Right atrium auricular region (tissue), 2 donors: ENCODE results near the gene CDK6. TPM values are rescaled to one million over a fixed set of nuclear protein-coding genes. Genes with fewer than 3 reads are reported as not detected.

Experiments
- DNase-seq: peaks from one replicate; pipeline ENCODE4 v3.0.0-alpha.2; 2019; ENCODE audit warnings: low spot score
- H3K27ac ChIP-seq, 2 donors: fragments of 200-600 bp; sonication (generic); 1 replicate in 1 of 2; 2 replicates in 1 of 2; pipeline ENCODE4 v1.5.1; 2016 to 2019
- H3K27me3 ChIP-seq, 2 donors: fragments of 200-600 bp; sonication (generic); one replicate each; pipeline versions ENCODE4 v1.5.1 to v1.6.0; 2017 to 2019
- H3K36me3 ChIP-seq: fragments of 200-600 bp; sonication (generic); one replicate; pipeline ENCODE4 v1.5.1; 2016
- H3K4me1 ChIP-seq, 2 donors: fragments of 200-600 bp; sonication (generic); one replicate each; pipeline versions ENCODE4 v1.5.1 to v1.6.0; 2017 to 2019
- H3K4me3 ChIP-seq, 2 donors: fragments of 200-600 bp; sonication (generic); 1 replicate in 1 of 2; 2 replicates in 1 of 2; pipeline ENCODE4 v1.5.1; 2017 to 2019; ENCODE audit warnings: mild to moderate bottlenecking in 1 of 2, moderate library complexity in 1 of 2
- H3K9me3 ChIP-seq, 2 donors: fragments of 200-600 bp; sonication (generic); one replicate each; pipeline ENCODE4 v1.5.1; 2019
- total RNA-seq, 2 donors: library from RNA; depleted of rRNA; stranded (reverse); fragments of >200 nt; gene quantifications; one replicate each; pipeline ENCODE4 v1.1.0, GENCODE V29; 2016
- TF ChIP-seq, protein P1 (sequence below), 2 donors: fragments of 200-600 bp; sonication (generic); IDR thresholded peaks; one replicate each; pipeline ENCODE4 v1.5.1; 2019; ENCODE audit warnings: antibody characterized with exemption in 2 of 2

The CDK6 gene
- total RNA-seq, 2 donors from 2014 or later = 10.6 to 12.4 TPM

DNA sequence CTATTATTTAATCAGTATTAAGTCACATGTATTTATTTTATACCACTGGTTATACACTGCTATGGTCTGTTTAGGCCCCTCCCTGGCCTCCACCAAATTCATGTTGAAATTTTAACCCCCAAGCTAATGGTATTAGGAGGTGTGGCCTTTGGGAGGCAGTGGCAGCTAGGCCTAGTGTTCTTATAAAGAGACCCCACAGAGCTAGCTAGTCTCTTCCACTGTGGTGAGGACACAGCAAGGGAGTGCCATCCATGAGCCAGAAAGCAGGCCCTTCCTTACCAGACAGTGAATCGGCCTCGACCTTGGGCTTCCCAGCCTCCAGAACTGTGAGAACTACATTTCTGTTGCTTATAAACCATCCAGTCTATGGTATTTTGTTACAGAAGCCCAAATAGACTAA, 279.1 kb downstream of the CDK6 start:
- H3K9me3 ChIP-seq = no peaks in the 10 kb centered on the region
- DNase-seq = no peak
- peaks cover 0 to 9% of the 10 kb centered on the region in 2 donors for H3K4me1 ChIP-seq
- H3K27ac ChIP-seq = no peak overlapping the region
- H3K36me3 ChIP-seq = peaks cover 10% of the 10 kb centered on the region
- TF ChIP-seq, protein P1, sequence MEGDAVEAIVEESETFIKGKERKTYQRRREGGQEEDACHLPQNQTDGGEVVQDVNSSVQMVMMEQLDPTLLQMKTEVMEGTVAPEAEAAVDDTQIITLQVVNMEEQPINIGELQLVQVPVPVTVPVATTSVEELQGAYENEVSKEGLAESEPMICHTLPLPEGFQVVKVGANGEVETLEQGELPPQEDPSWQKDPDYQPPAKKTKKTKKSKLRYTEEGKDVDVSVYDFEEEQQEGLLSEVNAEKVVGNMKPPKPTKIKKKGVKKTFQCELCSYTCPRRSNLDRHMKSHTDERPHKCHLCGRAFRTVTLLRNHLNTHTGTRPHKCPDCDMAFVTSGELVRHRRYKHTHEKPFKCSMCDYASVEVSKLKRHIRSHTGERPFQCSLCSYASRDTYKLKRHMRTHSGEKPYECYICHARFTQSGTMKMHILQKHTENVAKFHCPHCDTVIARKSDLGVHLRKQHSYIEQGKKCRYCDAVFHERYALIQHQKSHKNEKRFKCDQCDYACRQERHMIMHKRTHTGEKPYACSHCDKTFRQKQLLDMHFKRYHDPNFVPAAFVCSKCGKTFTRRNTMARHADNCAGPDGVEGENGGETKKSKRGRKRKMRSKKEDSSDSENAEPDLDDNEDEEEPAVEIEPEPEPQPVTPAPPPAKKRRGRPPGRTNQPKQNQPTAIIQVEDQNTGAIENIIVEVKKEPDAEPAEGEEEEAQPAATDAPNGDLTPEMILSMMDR (IDR thresholded peaks at IDR 0.05) = no peak
- no peaks in the 10 kb centered on the region for H3K27me3 ChIP-seq
- H3K4me3 ChIP-seq = no peak overlapping the region

Other genes with a start within 250 kb of the CDK6 start
- gene FAM133B, start 246.2 kb downstream of the CDK6 start, total RNA-seq = 10 to 100 TPM in 1 of 2 donors, 1 to 10 TPM in 1; 9.6 to 11.8 TPM